Measurements from ENCODE around the gene ABL1.
A peak's percentile ranks its signal among the peaks of the same experiment; 100 is the strongest.

ABL1 gene

GRCh38 chr9:130912932-130913598 is 78.0 kb downstream of the ABL1 start:
- peak overlapping the region; percentile 62 for H3K9ac ChIP-seq (ENCODE audit: low read depth, low read length)
- H3K4me2 ChIP-seq (ENCODE audit: low read length), result peak overlapping the region; percentile 69
- H3K9me3 ChIP-seq (replicated peaks; ENCODE audit: low read length), result no peaks in the 10 kb centered on the region
- H3K27me3 ChIP-seq (ENCODE audit: control insufficient read depth, insufficient read depth, low read length), result peaks cover 33% of the 10 kb centered on the region
- peak overlapping the region; percentile 44 for H3K4me3 ChIP-seq (ENCODE audit: low read length)
- H3K36me3 ChIP-seq (ENCODE audit: insufficient read depth, low read length), result no peaks in the 10 kb centered on the region
- peaks cover 13% of the 10 kb centered on the region for H3K4me1 ChIP-seq (ENCODE audit: control insufficient read depth, insufficient read depth, low read length)

- Histone ChIP-seq H3K27me3 (ENCODE audit: control insufficient read depth, insufficient read depth, low read length) (peaks cover 37% of the 10 kb centered on the region), H3K4me3 (ENCODE audit: low read length) (peak overlapping the region; percentile 44), H3K4me1 (ENCODE audit: control insufficient read depth, insufficient read depth, low read length) (peaks cover 13% of the 10 kb centered on the region), H3K9ac (ENCODE audit: low read depth, low read length) (peak overlapping the region; percentile 62), H3K4me2 (ENCODE audit: low read length) (peak overlapping the region; percentile 69), H3K9me3 (replicated peaks; ENCODE audit: low read length) (no peaks in the 10 kb centered on the region), H3K36me3 (ENCODE audit: insufficient read depth, low read length) (no peaks in the 10 kb centered on the region)
Observed at GRCh38 chr9:130913599-130914416, 78.8 kb downstream of the ABL1 start.

GRCh38 chr9:130914417-130915095 is 79.5 kb downstream of the ABL1 start:
- Histone ChIP-seq H3K4me3 (ENCODE audit: low read length) (no peak overlapping the region), H3K9me3 (replicated peaks; ENCODE audit: low read length) (no peaks in the 10 kb centered on the region), H3K4me1 (ENCODE audit: control insufficient read depth, insufficient read depth, low read length) (peaks cover 13% of the 10 kb centered on the region), H3K36me3 (ENCODE audit: insufficient read depth, low read length) (no peaks in the 10 kb centered on the region), H3K27me3 (ENCODE audit: control insufficient read depth, insufficient read depth, low read length) (peaks cover 45% of the 10 kb centered on the region), H3K4me2 (ENCODE audit: low read length) (no peak overlapping the region), H3K9ac (ENCODE audit: low read depth, low read length) (no peak overlapping the region)

GRCh38 chr9:130915096-130915447 is 80.0 kb downstream of the ABL1 start:
- Histone ChIP-seq H3K9me3 (replicated peaks; ENCODE audit: low read length) (no peaks in the 10 kb centered on the region), H3K27me3 (ENCODE audit: control insufficient read depth, insufficient read depth, low read length) (peaks cover 48% of the 10 kb centered on the region)

GRCh38 chr9:130917168-130917960 is 82.3 kb downstream of the ABL1 start:
- H3K4me3 ChIP-seq (ENCODE audit: low read length), result no peak overlapping the region
- H3K4me2 ChIP-seq (ENCODE audit: low read length), result no peak overlapping the region
- peaks cover 51% of the 10 kb centered on the region for H3K27me3 ChIP-seq (ENCODE audit: control insufficient read depth, insufficient read depth, low read length)
- H3K4me1 ChIP-seq (ENCODE audit: control insufficient read depth, insufficient read depth, low read length), result peaks cover 13% of the 10 kb centered on the region
- H3K36me3 ChIP-seq (ENCODE audit: insufficient read depth, low read length), result no peaks in the 10 kb centered on the region
- no peak overlapping the region for H3K9ac ChIP-seq (ENCODE audit: low read depth, low read length)
- no peaks in the 10 kb centered on the region for H3K9me3 ChIP-seq (replicated peaks; ENCODE audit: low read length)

More at GRCh38 chr9:130915096-130915447, 80.0 kb downstream of the ABL1 start:
- Histone ChIP-seq H3K36me3 (ENCODE audit: insufficient read depth, low read length) (no peaks in the 10 kb centered on the region), H3K4me1 (ENCODE audit: control insufficient read depth, insufficient read depth, low read length) (peaks cover 13% of the 10 kb centered on the region), H3K4me2 (ENCODE audit: low read length) (no peak overlapping the region), H3K4me3 (ENCODE audit: low read length) (no peak overlapping the region), H3K9ac (ENCODE audit: low read depth, low read length) (no peak overlapping the region)

- Histone ChIP-seq H3K4me2 (ENCODE audit: low read length) (no peak overlapping the region), H3K9me3 (replicated peaks; ENCODE audit: low read length) (no peaks in the 10 kb centered on the region), H3K4me3 (ENCODE audit: low read length) (no peak overlapping the region), H3K9ac (ENCODE audit: low read depth, low read length) (no peak overlapping the region), H3K36me3 (ENCODE audit: insufficient read depth, low read length) (no peaks in the 10 kb centered on the region), H3K27me3 (ENCODE audit: control insufficient read depth, insufficient read depth, low read length) (peaks cover 54% of the 10 kb centered on the region), H3K4me1 (ENCODE audit: control insufficient read depth, insufficient read depth, low read length) (peaks cover 4% of the 10 kb centered on the region)
Observed at GRCh38 chr9:130918101-130918825, 83.2 kb downstream of the ABL1 start.

- peaks cover 55% of the 10 kb centered on the region for H3K27me3 ChIP-seq (ENCODE audit: control insufficient read depth, insufficient read depth, low read length)
- no peak overlapping the region for H3K9ac ChIP-seq (ENCODE audit: low read depth, low read length)
- no peaks in the 10 kb centered on the region for H3K4me1 ChIP-seq (ENCODE audit: control insufficient read depth, insufficient read depth, low read length)
- no peak overlapping the region for H3K4me3 ChIP-seq (ENCODE audit: low read length)
- H3K9me3 ChIP-seq (replicated peaks; ENCODE audit: low read length), result no peaks in the 10 kb centered on the region
- no peaks in the 10 kb centered on the region for H3K36me3 ChIP-seq (ENCODE audit: insufficient read depth, low read length)
- no peak overlapping the region for H3K4me2 ChIP-seq (ENCODE audit: low read length)
Observed at GRCh38 chr9:130918826-130919558, 83.9 kb downstream of the ABL1 start.

- H3K9ac ChIP-seq (ENCODE audit: low read depth, low read length), result no peak overlapping the region
- no peaks in the 10 kb centered on the region for H3K36me3 ChIP-seq (ENCODE audit: insufficient read depth, low read length)
- H3K4me3 ChIP-seq (ENCODE audit: low read length), result no peak overlapping the region
- peaks cover 52% of the 10 kb centered on the region for H3K27me3 ChIP-seq (ENCODE audit: control insufficient read depth, insufficient read depth, low read length)
- H3K9me3 ChIP-seq (replicated peaks; ENCODE audit: low read length), result no peaks in the 10 kb centered on the region
- no peak overlapping the region for H3K4me2 ChIP-seq (ENCODE audit: low read length)
- H3K4me1 ChIP-seq (ENCODE audit: control insufficient read depth, insufficient read depth, low read length), result no peaks in the 10 kb centered on the region
Observed at GRCh38 chr9:130919559-130920145, 84.6 kb downstream of the ABL1 start.

GRCh38 chr9:130920233-130920632 is 85.2 kb downstream of the ABL1 start:
- Histone ChIP-seq H3K9me3 (replicated peaks; ENCODE audit: low read length) (no peaks in the 10 kb centered on the region), H3K4me2 (ENCODE audit: low read length) (no peak overlapping the region), H3K36me3 (ENCODE audit: insufficient read depth, low read length) (no peaks in the 10 kb centered on the region), H3K27me3 (ENCODE audit: control insufficient read depth, insufficient read depth, low read length) (peaks cover 50% of the 10 kb centered on the region), H3K4me1 (ENCODE audit: control insufficient read depth, insufficient read depth, low read length) (no peaks in the 10 kb centered on the region), H3K9ac (ENCODE audit: low read depth, low read length) (no peak overlapping the region), H3K4me3 (ENCODE audit: low read length) (no peak overlapping the region)

- Histone ChIP-seq H3K4me1 (ENCODE audit: control insufficient read depth, insufficient read depth, low read length) (no peaks in the 10 kb centered on the region), H3K4me3 (ENCODE audit: low read length) (no peak overlapping the region), H3K27me3 (ENCODE audit: control insufficient read depth, insufficient read depth, low read length) (peaks cover 51% of the 10 kb centered on the region), H3K4me2 (ENCODE audit: low read length) (no peak overlapping the region), H3K9me3 (replicated peaks; ENCODE audit: low read length) (no peaks in the 10 kb centered on the region), H3K36me3 (ENCODE audit: insufficient read depth, low read length) (no peaks in the 10 kb centered on the region), H3K9ac (ENCODE audit: low read depth, low read length) (no peak overlapping the region)
Observed at GRCh38 chr9:130920762-130921299, 85.8 kb downstream of the ABL1 start.

Data from skeletal muscle satellite cell (primary cell).